Type B pancreatic cell (in vitro differentiated cells): Measurements from ENCODE around the gene TMEM14C. TPM values are rescaled to one million over a fixed set of nuclear protein-coding genes. Genes with fewer than 3 reads are reported as not detected.
A peak's percentile ranks its signal among the peaks of the same experiment; 100 is the strongest.

Source experiments
- DNase-seq: peaks from one replicate; pipeline ENCODE4 v3.0.0; 2021; ENCODE audit warnings: mixed read lengths; ENCODE audit not compliant: unreplicated experiment; ENCODE audit errors: extremely low spot score
- H3K27ac Mint-ChIP-seq: 2 replicates; pipeline ENCODE4 v1.8.0; 2021; ENCODE audit warnings: mild to moderate bottlenecking, mixed read lengths
- H3K27me3 Mint-ChIP-seq: 2 replicates; pipeline ENCODE4 v1.8.0; 2021; ENCODE audit warnings: mixed read lengths
- H3K36me3 Mint-ChIP-seq: 2 replicates; pipeline ENCODE4 v1.8.0; 2021; ENCODE audit warnings: mixed read lengths
- H3K4me1 Mint-ChIP-seq: one replicate; pipeline ENCODE4 v1.8.0; 2021; ENCODE audit warnings: mixed read lengths; ENCODE audit not compliant: unreplicated experiment
- H3K4me3 Mint-ChIP-seq: 2 replicates; pipeline ENCODE4 v1.8.0; 2021; ENCODE audit warnings: mild to moderate bottlenecking, mixed read lengths
- H3K9me3 Mint-ChIP-seq: 2 replicates; pipeline ENCODE4 v1.8.0; 2021; ENCODE audit warnings: mixed read lengths
- total RNA-seq: library from RNA; stranded (reverse); gene quantifications from 2 replicates; pipeline ENCODE4 v1.2.1, GENCODE V29; 2021; ENCODE audit warnings: low replicate concordance
- TF ChIP-seq, protein P1 (sequence below): fragments of 200-600 bp; sonication (generic); conservative IDR thresholded peaks from 2 replicates; pipeline ENCODE4 v1.5.0; 2021; ENCODE audit warnings: antibody characterized with exemption, mild to moderate bottlenecking

The TMEM14C gene
- total RNA-seq, 1 donor from 2014 or later, result 103 TPM

DNA sequence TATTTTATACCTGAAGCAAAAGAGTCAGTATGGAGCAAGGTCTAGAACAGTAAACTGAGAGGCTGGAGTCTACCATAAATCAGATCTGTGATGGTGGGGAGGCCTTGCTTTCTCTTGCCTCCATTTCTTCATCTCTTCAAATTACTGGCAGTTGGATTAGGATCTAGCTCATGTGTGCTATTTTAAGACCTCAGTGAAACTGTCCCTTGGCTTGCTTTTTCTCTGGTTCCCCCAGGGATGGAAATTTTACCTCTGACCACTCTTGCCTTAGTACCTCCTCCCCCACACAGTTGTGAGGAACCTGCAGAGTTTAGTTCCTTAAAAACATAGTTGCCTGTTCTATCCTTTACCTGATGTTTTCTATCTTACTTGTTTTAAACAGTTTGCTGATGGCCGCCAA, 33.2 kb downstream of the TMEM14C start:
- H3K36me3 Mint-ChIP-seq, result peaks cover 54% of the 10 kb centered on the region

DNA sequence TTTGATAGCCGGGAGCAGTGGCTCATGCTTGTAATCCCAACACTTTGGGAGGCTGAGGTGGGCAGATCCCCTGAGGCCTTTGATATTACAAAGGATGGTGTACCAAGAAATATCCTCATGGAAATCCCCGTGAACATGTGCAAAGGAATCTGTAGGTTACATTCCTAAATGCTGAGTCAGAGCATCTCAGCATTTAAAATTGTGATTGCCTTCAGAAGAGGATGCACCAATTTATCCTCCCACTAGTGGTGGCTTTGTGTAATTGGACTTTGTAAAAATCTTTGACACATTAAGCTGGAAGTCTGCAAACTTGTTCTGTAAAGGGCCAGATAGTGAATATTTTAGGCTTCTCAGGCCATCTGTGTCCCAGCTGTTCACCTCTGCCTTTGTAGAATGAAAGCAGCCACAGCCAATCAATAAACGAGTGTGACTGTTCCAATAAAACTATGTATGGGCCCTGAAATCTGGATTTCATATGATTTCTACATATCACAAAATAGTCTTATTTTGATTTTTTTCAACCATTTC, 36.5 kb downstream of the TMEM14C start:
- peak overlapping the region; percentile 94 for H3K27ac Mint-ChIP-seq
- TF ChIP-seq, protein P1, sequence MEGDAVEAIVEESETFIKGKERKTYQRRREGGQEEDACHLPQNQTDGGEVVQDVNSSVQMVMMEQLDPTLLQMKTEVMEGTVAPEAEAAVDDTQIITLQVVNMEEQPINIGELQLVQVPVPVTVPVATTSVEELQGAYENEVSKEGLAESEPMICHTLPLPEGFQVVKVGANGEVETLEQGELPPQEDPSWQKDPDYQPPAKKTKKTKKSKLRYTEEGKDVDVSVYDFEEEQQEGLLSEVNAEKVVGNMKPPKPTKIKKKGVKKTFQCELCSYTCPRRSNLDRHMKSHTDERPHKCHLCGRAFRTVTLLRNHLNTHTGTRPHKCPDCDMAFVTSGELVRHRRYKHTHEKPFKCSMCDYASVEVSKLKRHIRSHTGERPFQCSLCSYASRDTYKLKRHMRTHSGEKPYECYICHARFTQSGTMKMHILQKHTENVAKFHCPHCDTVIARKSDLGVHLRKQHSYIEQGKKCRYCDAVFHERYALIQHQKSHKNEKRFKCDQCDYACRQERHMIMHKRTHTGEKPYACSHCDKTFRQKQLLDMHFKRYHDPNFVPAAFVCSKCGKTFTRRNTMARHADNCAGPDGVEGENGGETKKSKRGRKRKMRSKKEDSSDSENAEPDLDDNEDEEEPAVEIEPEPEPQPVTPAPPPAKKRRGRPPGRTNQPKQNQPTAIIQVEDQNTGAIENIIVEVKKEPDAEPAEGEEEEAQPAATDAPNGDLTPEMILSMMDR, result peak; percentile 71

More for the DNA sequence above, 33.2 kb downstream of the TMEM14C start:
- Mint-ChIP-seq H3K9me3 (no peaks in the 10 kb centered on the region), H3K4me3 (no peak overlapping the region), H3K27me3 (no peaks in the 10 kb centered on the region), H3K27ac (no peak overlapping the region), H3K4me1 (peaks cover 19% of the 10 kb centered on the region)
- TF ChIP-seq, protein P1, result no peak
- DNase-seq, result no peak

DNA sequence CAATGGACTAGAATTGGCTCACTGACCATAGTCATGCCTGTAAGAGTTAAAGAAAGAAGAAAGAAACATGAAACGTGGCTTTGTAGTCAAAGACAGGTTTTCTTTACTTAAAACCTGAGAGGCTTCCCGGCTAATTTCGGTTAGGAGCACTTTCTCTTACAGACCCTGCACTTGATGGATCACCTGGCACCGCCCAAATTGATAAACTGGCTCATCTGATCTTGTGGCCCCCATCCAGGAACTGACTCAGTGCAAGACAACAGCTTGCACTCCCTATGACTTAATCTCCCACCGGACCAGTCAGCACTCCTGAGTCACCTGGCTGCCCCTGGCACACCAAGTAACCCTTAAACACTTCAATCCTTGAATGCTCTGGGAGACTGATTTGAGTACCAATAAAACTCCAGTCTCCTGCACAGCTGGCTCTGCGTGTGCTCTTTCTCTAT, 37.0 kb downstream of the TMEM14C start:
- Mint-ChIP-seq H3K4me1 (peaks cover 12% of the 10 kb centered on the region), H3K4me3 (peak overlapping the region; percentile 55), H3K27me3 (no peaks in the 10 kb centered on the region), H3K9me3 (no peaks in the 10 kb centered on the region), H3K36me3 (peaks cover 34% of the 10 kb centered on the region), H3K27ac (peak overlapping the region; percentile 94)
- no peak for DNase-seq
- TF ChIP-seq, protein P1, result no peak

More for the DNA sequence above, 36.5 kb downstream of the TMEM14C start:
- H3K27me3 Mint-ChIP-seq, result no peaks in the 10 kb centered on the region
- no peak for DNase-seq
- peak overlapping the region; percentile 49 for H3K4me3 Mint-ChIP-seq
- no peaks in the 10 kb centered on the region for H3K9me3 Mint-ChIP-seq
- H3K4me1 Mint-ChIP-seq, result peaks cover 12% of the 10 kb centered on the region
- peaks cover 39% of the 10 kb centered on the region for H3K36me3 Mint-ChIP-seq

DNA sequence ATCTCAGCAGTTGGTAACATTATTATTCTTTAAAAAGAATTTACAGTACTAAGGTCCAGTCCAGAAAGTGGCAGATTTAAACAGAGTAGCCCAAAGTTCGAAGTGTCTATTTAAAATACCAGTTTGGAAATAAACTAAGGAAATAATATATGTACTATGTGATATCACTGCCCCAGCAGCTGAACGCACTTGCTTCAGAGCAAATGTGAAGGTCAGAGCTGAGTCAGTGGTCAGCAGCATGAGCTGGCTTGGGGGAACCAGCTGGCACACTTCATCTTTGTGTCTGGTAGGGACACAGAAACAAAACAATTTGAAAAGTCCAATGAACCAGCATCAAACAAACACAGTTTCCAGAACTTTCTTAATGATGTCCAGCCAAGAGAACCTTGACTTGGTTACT, 40.1 kb downstream of the TMEM14C start:
- TF ChIP-seq, protein P1, result no peak
- no peak overlapping the region for H3K4me3 Mint-ChIP-seq

DNA sequence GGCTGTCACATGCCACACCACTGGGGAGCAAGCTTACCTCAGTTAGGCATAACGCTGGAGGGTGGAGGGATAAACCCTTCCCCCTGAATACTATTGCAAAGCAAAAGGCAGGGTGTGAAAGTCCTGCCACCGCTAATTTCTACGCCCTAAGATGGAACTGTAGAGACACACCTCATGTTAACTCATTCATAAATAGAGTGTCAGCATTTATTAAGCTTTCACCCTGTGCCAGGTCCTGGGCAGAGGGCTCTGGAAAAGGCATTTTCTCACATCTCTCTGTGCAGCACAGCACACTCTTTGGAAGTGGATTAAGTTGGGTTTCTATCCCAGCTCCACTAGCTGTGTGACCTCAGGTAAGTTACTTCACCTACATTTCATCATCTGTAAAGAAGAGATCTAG, 46.5 kb downstream of the TMEM14C start:
- H3K27me3 Mint-ChIP-seq, result no peaks in the 10 kb centered on the region
- no peaks in the 10 kb centered on the region for H3K36me3 Mint-ChIP-seq
- TF ChIP-seq, protein P1, result no peak
- DNase-seq, result no peak
- no peaks in the 10 kb centered on the region for H3K4me1 Mint-ChIP-seq
- no peaks in the 10 kb centered on the region for H3K9me3 Mint-ChIP-seq
- no peak overlapping the region for H3K27ac Mint-ChIP-seq
- H3K4me3 Mint-ChIP-seq, result no peak overlapping the region

More for the DNA sequence above, 40.1 kb downstream of the TMEM14C start:
- no peaks in the 10 kb centered on the region for H3K27me3 Mint-ChIP-seq
- DNase-seq, result no peak
- no peak overlapping the region for H3K27ac Mint-ChIP-seq
- H3K4me1 Mint-ChIP-seq, result peaks cover 12% of the 10 kb centered on the region
- no peaks in the 10 kb centered on the region for H3K9me3 Mint-ChIP-seq
- peaks cover 19% of the 10 kb centered on the region for H3K36me3 Mint-ChIP-seq
